OCI-LY7 (cell line): Measurements from ENCODE around the gene C11orf52. TPM values are rescaled to one million over a fixed set of nuclear protein-coding genes. Genes with fewer than 3 reads are reported as not detected.

Experiments
- BruUV-seq: library from RNA; stranded (reverse); fragments of 400-500 nt; replicated peaks from 2 replicates; lab custom pipeline; 2021; lab: Mats Ljungman, UMichigan
- CTCF ChIA-PET: fragments of 300-600 bp; sonication (Branson Sonifier 250); formaldehyde crosslinking; loops from one replicate; lab custom pipeline; 2022; ENCODE audit warnings: antibody characterized with exemption; ENCODE audit not compliant: unreplicated experiment; lab: Charles Lee
- POLR2A ChIA-PET: fragments of 300-600 bp; sonication (Branson Sonifier 250); formaldehyde crosslinking; loops from one replicate; lab custom pipeline; 2022; ENCODE audit warnings: antibody characterized with exemption; lab: Charles Lee
- DNase-seq: peaks from one replicate; pipeline ENCODE4 v3.0.0-alpha.2; 2015; ENCODE audit warnings: low spot score
- H2AFZ ChIP-seq: fragments of 200-600 bp; sonication (generic), shearing (Covaris generic); 2 replicates; pipeline ENCODE4 v1.6.1; 2014; ENCODE audit warnings: mild to moderate bottlenecking, antibody characterized with exemption, low read length, moderate library complexity
- H3K27ac ChIP-seq: fragments of 200-600 bp; sonication (generic); 2 replicates; pipeline ENCODE4 v1.5.1; 2014; ENCODE audit warnings: mixed run types, low read depth, mild to moderate bottlenecking, moderate library complexity, low read length, inconsistent platforms; ENCODE audit not compliant: poor library complexity, severe bottlenecking
- H3K36me3 ChIP-seq: fragments of 200-600 bp; sonication (generic); 2 replicates; pipeline ENCODE4 v1.6.1; 2014; ENCODE audit warnings: mild to moderate bottlenecking, antibody characterized with exemption, low read length, moderate library complexity, mixed read lengths; ENCODE audit not compliant: insufficient read depth
- H3K4me1 ChIP-seq: fragments of 200-600 bp; sonication (generic); 2 replicates; pipeline ENCODE4 v1.5.1; 2014; ENCODE audit warnings: mild to moderate bottlenecking, low read length; ENCODE audit not compliant: insufficient read depth, poor library complexity, severe bottlenecking
- H3K4me2 ChIP-seq: fragments of 200-600 bp; sonication (generic); 2 replicates; pipeline ENCODE4 v1.6.1; 2014; ENCODE audit warnings: mild to moderate bottlenecking, low read length
- H3K4me3 ChIP-seq: fragments of 200-600 bp; sonication (generic); 2 replicates; pipeline ENCODE4 v1.5.1; 2014; ENCODE audit warnings: mild to moderate bottlenecking, low read depth, low read length; ENCODE audit not compliant: poor library complexity, severe bottlenecking
- H3K79me2 ChIP-seq: fragments of 200-600 bp; sonication (generic); 2 replicates; pipeline ENCODE4 v1.6.1; 2016; ENCODE audit warnings: low read depth, mild to moderate bottlenecking, low read length, moderate library complexity, mixed read lengths; ENCODE audit not compliant: insufficient read depth
- H3K9me2 ChIP-seq: fragments of 200-600 bp; sonication (generic); 2 replicates; pipeline ENCODE4 v1.6.1; 2016; ENCODE audit warnings: mild to moderate bottlenecking, low read length, mixed read lengths; ENCODE audit not compliant: insufficient read depth
- H3K9me3 ChIP-seq: fragments of 200-600 bp; sonication (generic); 2 replicates; pipeline ENCODE4 v1.6.1; 2014; ENCODE audit warnings: mild to moderate bottlenecking, mixed run types, low read length, mixed read lengths
- H4K20me1 ChIP-seq: fragments of 200-600 bp; sonication (generic); 2 replicates; pipeline ENCODE4 v1.6.1; 2014; ENCODE audit warnings: mild to moderate bottlenecking, antibody characterized with exemption, low read length, moderate library complexity, mixed read lengths; ENCODE audit not compliant: insufficient read depth
- CTCF ChIP-seq: fragments of 200-600 bp; sonication (generic); conservative IDR thresholded peaks from 2 replicates; pipeline ENCODE4 v1.5.1; 2014; ENCODE audit warnings: mild to moderate bottlenecking, antibody characterized with exemption, low read length, moderate library complexity, mixed read lengths
- EZH2phosphoT487 ChIP-seq: fragments of 200-600 bp; sonication (generic); IDR thresholded peaks from 2 replicates; pipeline ENCODE4 v1.6.1; 2018; ENCODE audit warnings: low read depth, borderline replicate concordance, mild to moderate bottlenecking, mixed run types, antibody characterized with exemption, low read length, moderate library complexity, mixed read lengths
- intact Hi-C: fragments of 100-400 bp; cut with micrococcal nuclease; formaldehyde crosslinking; loops from one replicate; pipeline ENCODE4 v1.10.0; 2022; ENCODE audit not compliant: unreplicated experiment
- total RNA-seq, 2 experiments: library from RNA; depleted of rRNA in 1 of 2; stranded (reverse); fragments of >200 nt in 1 of 2; shearing (Covaris generic) in 1 of 2; gene quantifications; 2 replicates each; pipeline ENCODE4 v1.2.3, GENCODE V29; 2014 to 2022

The C11orf52 gene
- total RNA-seq, 2 experiments from 2014 or later, result not detected

- Histone ChIP-seq H3K79me2 (no peaks in the 10 kb centered on the region), H3K4me3 (no peak overlapping the region), H3K9me3 (no peaks in the 10 kb centered on the region), H3K27ac (no peak overlapping the region), H3K36me3 (no peaks in the 10 kb centered on the region), H3K4me1 (no peaks in the 10 kb centered on the region), H3K4me2 (no peak overlapping the region), H4K20me1 (no peaks in the 10 kb centered on the region), H3K9me2 (no peaks in the 10 kb centered on the region), H2AFZ (no peak overlapping the region)
- no TSS peak for BruUV-seq
- no peak for DNase-seq
- POLR2A ChIA-PET, result interaction anchor here (0.7 to 1.4 kb wide), 6 partner anchors 11 to 29 kb away, joined by 3 to 4 read pairs (median 3); no protein-coding TSS in a partner anchor
- CTCF ChIA-PET, result no interaction called here
- TF ChIP-seq EZH2phosphoT487 (no peak), CTCF (no peak)
- intact Hi-C loops, result no loop called here
These were observed 9.9 kb upstream of the C11orf52 start for GRCh38 chr11:111908639-111909305.

DNA sequence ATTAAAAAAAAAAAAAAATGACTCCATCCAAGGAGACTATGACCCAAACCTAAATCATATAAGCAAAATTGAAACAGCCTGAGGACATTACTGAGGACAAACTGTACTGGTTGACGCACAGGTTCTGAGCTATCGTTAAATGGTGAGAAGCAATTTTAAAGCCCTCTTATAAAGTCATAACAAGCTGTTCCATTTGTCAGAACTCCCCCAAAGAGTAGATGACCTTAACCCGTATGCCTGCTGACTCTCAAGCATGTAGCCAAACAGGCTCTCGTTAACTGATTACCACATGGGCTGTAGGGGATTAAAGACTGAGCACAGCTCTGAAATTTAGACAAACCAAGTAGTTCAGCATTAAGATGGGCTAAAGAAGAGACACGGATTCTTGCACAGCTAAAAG lies 9.3 kb upstream of the C11orf52 start:
- DNase-seq, result no peak
- POLR2A ChIA-PET, result interaction anchor here (0.7 to 1.0 kb wide), 3 partner anchors 16 to 28 kb away, joined by 3 to 4 read pairs (median 3); no protein-coding TSS in a partner anchor
- Histone ChIP-seq H4K20me1 (no peaks in the 10 kb centered on the region), H3K9me2 (no peaks in the 10 kb centered on the region), H3K4me2 (no peak overlapping the region), H3K27ac (no peak overlapping the region), H3K4me1 (no peaks in the 10 kb centered on the region), H3K9me3 (no peaks in the 10 kb centered on the region), H3K36me3 (no peaks in the 10 kb centered on the region), H2AFZ (no peak overlapping the region), H3K79me2 (no peaks in the 10 kb centered on the region), H3K4me3 (no peak overlapping the region)
- no TSS peak for BruUV-seq
- TF ChIP-seq CTCF (no peak), EZH2phosphoT487 (no peak)
- CTCF ChIA-PET, result no interaction called here
- intact Hi-C loops, result no loop called here
